Bronchial epithelial cell (primary cell): ENCODE data around the gene ADAM8. TPM values are rescaled to one million over a fixed set of nuclear protein-coding genes. Genes with fewer than 3 reads are reported as not detected.

Experiments
- DNase-seq: peaks from one replicate; pipeline ENCODE4 v3.0.0-alpha.2; 2010; ENCODE audit warnings: low read depth
- FAIRE-seq: peaks from 2 replicates; lab custom pipeline; 2011; peaks lifted over from hg19 to GRCh38; lab: Jason Lieb, UNC
- H3K27me3 ChIP-seq: 2 replicates; pipeline ENCODE4 v1.5.1; 2011; ENCODE audit warnings: low read length; ENCODE audit not compliant: control insufficient read depth, insufficient read depth
- H3K36me3 ChIP-seq: 2 replicates; pipeline ENCODE4 v1.5.1; 2011; ENCODE audit warnings: low read length; ENCODE audit not compliant: control insufficient read depth, insufficient read depth
- H3K4me3 ChIP-seq: 2 replicates; pipeline ENCODE4 v1.5.1; 2011; ENCODE audit warnings: mild to moderate bottlenecking, low read depth, low read length, control low read depth
- total RNA-seq: library from RNA; depleted of rRNA; stranded (reverse); fragments of >200 nt; gene quantifications from 2 replicates; pipeline ENCODE4 v1.2.1, GENCODE V29; 2014
- TF ChIP-seq, protein P1 (sequence below): IDR thresholded peaks from 2 replicates; pipeline ENCODE4 v1.5.1; 2011; ENCODE audit warnings: mild to moderate bottlenecking, moderate library complexity, low read length, control low read depth, inconsistent platforms; ENCODE audit not compliant: insufficient read depth, severe bottlenecking

ADAM8 gene
- total RNA-seq, 1 donor from 2014 or later: 34.2 TPM

DNA sequence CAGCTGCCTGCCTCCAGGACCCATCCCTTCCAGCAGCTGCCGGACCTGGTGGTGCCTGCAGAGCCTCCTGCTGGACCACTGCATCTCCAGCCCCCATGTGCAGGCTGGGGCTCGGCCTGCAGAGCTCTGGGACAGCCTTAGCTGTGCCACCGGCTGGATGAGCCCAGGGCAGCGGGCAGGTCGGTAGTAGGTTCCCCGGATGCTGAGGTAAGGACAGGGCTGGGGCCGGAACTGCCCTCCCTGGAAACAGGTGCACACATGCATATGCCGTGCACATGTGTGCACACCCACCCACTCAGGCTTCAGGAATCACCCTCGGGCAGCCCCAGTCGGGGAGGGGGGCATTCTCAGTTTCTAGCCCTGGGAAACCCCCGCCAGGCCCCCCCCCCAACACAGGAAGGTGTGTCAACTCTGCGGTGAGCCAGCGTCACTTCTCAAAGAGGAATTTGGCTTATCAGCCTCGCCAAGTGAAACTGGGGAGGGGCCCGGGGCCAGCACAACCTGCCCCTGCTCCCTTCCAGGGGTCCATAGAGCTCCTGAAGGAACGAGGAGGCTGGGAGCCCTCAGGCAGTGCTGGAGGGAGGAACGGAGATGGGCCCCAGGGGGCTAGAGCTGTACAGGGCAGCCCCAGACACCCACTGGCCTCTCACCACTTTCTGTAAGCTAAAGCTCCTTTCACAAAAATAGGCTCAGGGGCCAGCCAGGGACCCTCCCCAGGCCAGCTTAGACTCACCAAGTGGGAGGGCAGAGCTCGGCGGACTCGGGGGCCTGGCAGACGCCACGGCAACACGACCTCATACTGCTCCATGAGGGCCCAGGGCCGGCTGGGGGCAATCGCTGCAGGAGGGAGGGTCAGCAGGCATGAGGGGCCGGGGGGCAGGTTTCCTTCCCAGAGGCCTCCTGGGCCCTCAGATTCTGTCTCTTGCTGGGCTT is 1.7 kb downstream of the ADAM8 start:
- Histone ChIP-seq H3K36me3 (peaks cover 10% of the 10 kb centered on the region), H3K27me3 (no peaks in the 10 kb centered on the region), H3K4me3 (peak overlapping the region; percentile 37)
- DNase-seq (peak; percentile 77), FAIRE-seq (no peak)
- TF ChIP-seq, protein P1, sequence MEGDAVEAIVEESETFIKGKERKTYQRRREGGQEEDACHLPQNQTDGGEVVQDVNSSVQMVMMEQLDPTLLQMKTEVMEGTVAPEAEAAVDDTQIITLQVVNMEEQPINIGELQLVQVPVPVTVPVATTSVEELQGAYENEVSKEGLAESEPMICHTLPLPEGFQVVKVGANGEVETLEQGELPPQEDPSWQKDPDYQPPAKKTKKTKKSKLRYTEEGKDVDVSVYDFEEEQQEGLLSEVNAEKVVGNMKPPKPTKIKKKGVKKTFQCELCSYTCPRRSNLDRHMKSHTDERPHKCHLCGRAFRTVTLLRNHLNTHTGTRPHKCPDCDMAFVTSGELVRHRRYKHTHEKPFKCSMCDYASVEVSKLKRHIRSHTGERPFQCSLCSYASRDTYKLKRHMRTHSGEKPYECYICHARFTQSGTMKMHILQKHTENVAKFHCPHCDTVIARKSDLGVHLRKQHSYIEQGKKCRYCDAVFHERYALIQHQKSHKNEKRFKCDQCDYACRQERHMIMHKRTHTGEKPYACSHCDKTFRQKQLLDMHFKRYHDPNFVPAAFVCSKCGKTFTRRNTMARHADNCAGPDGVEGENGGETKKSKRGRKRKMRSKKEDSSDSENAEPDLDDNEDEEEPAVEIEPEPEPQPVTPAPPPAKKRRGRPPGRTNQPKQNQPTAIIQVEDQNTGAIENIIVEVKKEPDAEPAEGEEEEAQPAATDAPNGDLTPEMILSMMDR: no peak

DNA sequence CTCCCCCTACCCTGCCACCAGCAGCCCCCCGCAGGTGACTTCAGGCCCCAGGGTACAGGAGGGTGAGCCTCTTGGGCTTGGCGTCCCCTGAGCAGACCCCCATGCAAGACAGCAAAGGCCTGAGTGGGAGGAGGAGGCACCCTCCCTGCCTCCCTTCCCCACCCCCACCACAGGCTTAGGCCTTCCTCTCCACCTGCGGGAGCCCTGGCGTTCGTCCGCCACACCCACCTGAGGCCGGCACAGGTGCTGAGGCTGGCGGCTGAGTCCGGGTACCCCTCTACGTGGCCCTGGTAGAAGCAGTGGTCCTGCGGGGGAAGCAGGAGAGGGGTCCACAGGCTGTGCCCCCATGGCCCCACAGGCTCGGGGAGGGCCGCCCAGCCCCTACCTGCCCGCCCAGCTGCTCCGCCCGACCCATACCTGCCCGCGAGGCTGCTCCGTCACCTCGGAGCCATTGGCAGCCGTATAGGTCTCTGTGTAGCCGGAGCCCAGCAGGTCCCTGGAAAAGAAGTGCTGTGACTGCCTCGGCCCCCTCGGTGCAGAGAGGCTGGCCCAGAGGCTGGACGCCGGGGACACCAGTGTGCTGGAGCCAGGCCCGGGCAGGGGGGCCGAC is 3.0 kb downstream of the ADAM8 start:
- no peak for FAIRE-seq
- DNase-seq: no peak
- Histone ChIP-seq H3K4me3 (no peak overlapping the region), H3K36me3 (peaks cover 13% of the 10 kb centered on the region), H3K27me3 (no peaks in the 10 kb centered on the region)
- TF ChIP-seq, protein P1: no peak

- DNase-seq (no peak), FAIRE-seq (no peak)
- Histone ChIP-seq H3K36me3 (peaks cover 16% of the 10 kb centered on the region), H3K27me3 (no peaks in the 10 kb centered on the region), H3K4me3 (no peak overlapping the region)
- TF ChIP-seq, protein P1: no peak
These were observed 3.7 kb downstream of the ADAM8 start for GRCh38 chr10:133272964-133273420.

DNA sequence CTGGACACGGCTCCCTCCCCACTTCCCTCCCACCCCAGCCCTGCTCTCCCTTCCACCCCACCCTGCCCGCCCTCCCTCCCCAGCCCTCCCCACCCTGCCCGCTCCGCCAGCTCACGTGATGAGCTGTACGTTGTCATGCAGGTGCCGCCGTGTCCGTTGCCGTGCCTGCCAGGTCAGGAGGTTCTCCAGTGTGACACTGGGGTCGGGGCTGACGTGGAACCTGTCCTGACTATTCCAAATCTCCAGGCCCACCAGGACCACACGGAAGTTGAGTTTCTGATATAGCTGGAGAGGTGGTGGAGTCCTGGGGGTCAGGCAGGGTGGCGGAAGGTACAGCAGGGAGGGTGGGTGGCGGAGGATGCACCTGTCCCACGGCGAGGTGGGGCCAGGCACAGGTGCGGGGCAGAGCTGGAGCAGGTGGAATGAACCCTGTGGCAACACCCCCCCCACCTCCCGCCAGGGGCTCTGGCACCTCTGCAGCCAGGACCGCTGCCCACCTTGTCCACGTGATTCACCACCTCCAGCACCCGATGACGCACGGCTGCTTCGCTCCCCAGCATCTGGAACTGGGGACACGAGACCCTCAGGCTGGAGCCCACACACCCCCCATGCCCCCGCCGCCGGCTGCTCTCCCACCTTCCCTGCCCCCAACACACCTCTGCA is 4.2 kb downstream of the ADAM8 start:
- no peak for DNase-seq
- Histone ChIP-seq H3K27me3 (no peaks in the 10 kb centered on the region), H3K36me3 (peaks cover 16% of the 10 kb centered on the region), H3K4me3 (no peak overlapping the region)
- FAIRE-seq: no peak
- TF ChIP-seq, protein P1: no peak

- DNase-seq: no peak
- FAIRE-seq: no peak
- H3K27me3 ChIP-seq: no peaks in the 10 kb centered on the region
- no peak overlapping the region for H3K4me3 ChIP-seq
- TF ChIP-seq, protein P1: no peak
- H3K36me3 ChIP-seq: peaks cover 19% of the 10 kb centered on the region
These were observed 5.0 kb downstream of the ADAM8 start for GRCh38 chr10:133271521-133272300.
